Spleen (tissue), 7 donors: ENCODE results near the gene DNPH1.

Experiments
- CTCF ChIP-seq, 11 experiments: fragments of 200-600 bp in 7 of 11; fragments of 450-650 bp in 4 of 11; sonication (generic) in 4 of 11; IDR thresholded peaks in 8 of 11; conservative IDR thresholded peaks in 3 of 11; 1 replicate in 7 of 11; 2 replicates in 4 of 11; pipeline versions ENCODE4 v1.4.0 to v1.8.0; 2016 to 2021; ENCODE audit warnings: antibody characterized with exemption in 11 of 11, inconsistent platforms in 4 of 11, mild to moderate bottlenecking in 1 of 11
- POLR2A ChIP-seq, 3 donors: fragments of 450-650 bp; IDR thresholded peaks; one replicate each; pipeline ENCODE4 v1.5.1; 2017; ENCODE audit warnings: antibody characterized with exemption in 3 of 3, mild to moderate bottlenecking in 1 of 3
- POLR2AphosphoS5 ChIP-seq, 3 donors: sonication (generic); formaldehyde crosslinking; IDR thresholded peaks; one replicate each; pipeline ENCODE4 v1.5.1; 2017; ENCODE audit warnings: antibody characterized with exemption in 3 of 3
- donor health status: DM: no; HTN: no; CAD: no; lungs with moderate emphysema.
- donor health status: DM: no; HTN: no; CAD: no.
- donor health status: DM: no; HTN: no; CAD: no.

- TF ChIP-seq POLR2A (IDR thresholded peaks at IDR 0.05) (no peak), POLR2AphosphoS5 (IDR thresholded peaks at IDR 0.05) (no peak), CTCF (IDR thresholded peaks at IDR 0.05 in 8 of 11, conservative IDR thresholded peaks at IDR 0.05 in 3 of 11) (no peak)
These were observed 13.1 kb downstream of the DNPH1 start for GRCh38 chr6:43216200-43216599.
